ENCODE measurements around the gene LDB2. TPM values are rescaled to one million over a fixed set of nuclear protein-coding genes. Genes with fewer than 3 reads are reported as not detected.

LDB2 gene
- total RNA-seq, 1 experiment from 2014 or later = not detected

DNA sequence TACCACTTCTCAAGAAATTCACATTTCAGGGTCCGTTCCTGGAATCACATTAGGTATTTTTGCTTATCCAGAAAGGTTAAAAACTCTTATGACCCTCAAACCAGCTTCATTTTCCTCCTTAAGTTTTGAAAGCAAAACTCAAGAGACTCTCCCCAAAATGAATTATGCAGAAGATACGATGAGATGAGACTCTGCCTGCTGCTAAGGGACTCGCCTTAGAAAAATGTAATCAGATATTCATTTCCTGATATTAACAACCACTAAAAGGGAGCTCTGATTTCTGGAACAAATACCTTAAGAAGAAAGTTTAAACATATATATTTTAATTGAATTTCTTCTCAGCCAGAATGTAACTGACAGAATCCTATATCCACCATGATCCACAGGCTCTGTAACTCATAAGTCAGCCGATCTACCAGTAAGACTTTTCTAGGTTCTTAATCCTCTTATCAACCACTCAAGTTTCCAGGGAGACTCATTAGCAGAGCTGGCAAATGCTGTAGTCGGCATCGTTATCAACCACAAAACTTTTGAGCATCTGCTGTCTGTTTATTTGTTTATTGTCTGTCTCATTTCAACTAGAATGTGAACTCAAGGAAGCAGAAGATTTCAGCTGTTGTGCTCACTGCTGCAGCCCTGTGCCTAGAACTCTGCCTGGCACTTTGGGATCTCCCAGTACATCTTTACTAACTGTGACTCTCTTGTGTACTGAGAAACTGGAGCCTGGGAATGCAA lies 112.5 kb downstream of the LDB2 start:
- intact Hi-C loops (cut with micrococcal nuclease) = no loop called here
- Histone ChIP-seq H3K9ac (ENCODE audit: low read length) (no peak overlapping the region), H3K4me2 (ENCODE audit: low read length) (no peak overlapping the region), H3F3A (ENCODE audit: low read length, unreplicated experiment) (no peaks in the 10 kb centered on the region), H3K4me1 (ENCODE audit: insufficient read depth, low read length) (no peaks in the 10 kb centered on the region), H3K9me3 (ENCODE audit: low read length) (no peaks in the 10 kb centered on the region), H3K9me2 (replicated peaks; ENCODE audit: low read length) (no peaks in the 10 kb centered on the region), H4K20me1 (ENCODE audit: low read length) (no peaks in the 10 kb centered on the region), H3K27ac (ENCODE audit: low read length) (no peak overlapping the region), H3K27me3 (ENCODE audit: low read length) (peaks cover 34% of the 10 kb centered on the region), H3K79me2 (ENCODE audit: low read length) (no peaks in the 10 kb centered on the region), H2AFZ (ENCODE audit: low read length) (no peak overlapping the region), H3K4me3 (ENCODE audit: low read length) (no peak overlapping the region), H3K36me3 (ENCODE audit: low read depth, low read length) (no peaks in the 10 kb centered on the region)
- no TSS peak for BruUV-seq (replicated peaks)
- ATAC-seq (no peak), DNase-seq (no peak)
- POLR2A ChIA-PET (ENCODE audit: unreplicated experiment) = no interaction called here
- TF ChIP-seq EZH2 (IDR thresholded peaks at IDR 0.05; ENCODE audit: low read length, unreplicated experiment) (no peak), EZH2phosphoT487 (IDR thresholded peaks at IDR 0.05; ENCODE audit: borderline replicate concordance, low read length) (no peak)
- TF ChIP-seq, protein P1, sequence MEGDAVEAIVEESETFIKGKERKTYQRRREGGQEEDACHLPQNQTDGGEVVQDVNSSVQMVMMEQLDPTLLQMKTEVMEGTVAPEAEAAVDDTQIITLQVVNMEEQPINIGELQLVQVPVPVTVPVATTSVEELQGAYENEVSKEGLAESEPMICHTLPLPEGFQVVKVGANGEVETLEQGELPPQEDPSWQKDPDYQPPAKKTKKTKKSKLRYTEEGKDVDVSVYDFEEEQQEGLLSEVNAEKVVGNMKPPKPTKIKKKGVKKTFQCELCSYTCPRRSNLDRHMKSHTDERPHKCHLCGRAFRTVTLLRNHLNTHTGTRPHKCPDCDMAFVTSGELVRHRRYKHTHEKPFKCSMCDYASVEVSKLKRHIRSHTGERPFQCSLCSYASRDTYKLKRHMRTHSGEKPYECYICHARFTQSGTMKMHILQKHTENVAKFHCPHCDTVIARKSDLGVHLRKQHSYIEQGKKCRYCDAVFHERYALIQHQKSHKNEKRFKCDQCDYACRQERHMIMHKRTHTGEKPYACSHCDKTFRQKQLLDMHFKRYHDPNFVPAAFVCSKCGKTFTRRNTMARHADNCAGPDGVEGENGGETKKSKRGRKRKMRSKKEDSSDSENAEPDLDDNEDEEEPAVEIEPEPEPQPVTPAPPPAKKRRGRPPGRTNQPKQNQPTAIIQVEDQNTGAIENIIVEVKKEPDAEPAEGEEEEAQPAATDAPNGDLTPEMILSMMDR (conservative IDR thresholded peaks at IDR 0.05; ENCODE audit: low read depth, low read length) = no peak
- CTCF ChIA-PET = no interaction called here

DNA sequence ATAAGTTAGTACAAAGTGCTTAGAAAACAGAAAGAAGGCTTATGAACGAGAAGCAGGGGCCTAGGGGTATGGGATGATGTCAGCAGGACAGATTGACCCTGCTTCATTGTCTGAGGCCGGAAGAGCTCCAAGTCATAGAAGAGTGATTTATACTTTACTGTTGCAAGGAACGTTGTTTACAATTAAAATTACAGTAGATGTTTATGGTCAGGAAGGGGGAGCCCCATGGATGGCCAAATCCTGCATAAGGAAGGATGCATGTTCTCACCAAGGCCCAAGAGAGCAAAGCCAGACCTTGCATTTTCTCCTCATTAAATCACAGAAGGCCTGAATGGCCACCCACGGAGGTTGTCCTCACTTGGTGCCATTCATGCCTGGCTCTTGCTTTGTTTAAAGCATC lies 115.3 kb downstream of the LDB2 start:
- H3K9me3 ChIP-seq (ENCODE audit: low read length) = no peaks in the 10 kb centered on the region
- no peaks in the 10 kb centered on the region for H3K36me3 ChIP-seq (ENCODE audit: low read depth, low read length)
- no peaks in the 10 kb centered on the region for H3K79me2 ChIP-seq (ENCODE audit: low read length)
- H3K4me1 ChIP-seq (ENCODE audit: insufficient read depth, low read length) = no peaks in the 10 kb centered on the region
- ChIA-PET POLR2A (ENCODE audit: unreplicated experiment) (no interaction called here), CTCF (no interaction called here)
- ATAC-seq (no peak), DNase-seq (no peak)
- no peak overlapping the region for H3K4me3 ChIP-seq (ENCODE audit: low read length)
- BruUV-seq (replicated peaks) = no TSS peak
- H3K9me2 ChIP-seq (replicated peaks; ENCODE audit: low read length) = no peaks in the 10 kb centered on the region
- H4K20me1 ChIP-seq (ENCODE audit: low read length) = no peaks in the 10 kb centered on the region
- no peak overlapping the region for H3K27ac ChIP-seq (ENCODE audit: low read length)
- no peak overlapping the region for H3K4me2 ChIP-seq (ENCODE audit: low read length)
- no peak overlapping the region for H2AFZ ChIP-seq (ENCODE audit: low read length)
- no peak overlapping the region for H3K9ac ChIP-seq (ENCODE audit: low read length)
- intact Hi-C loops (cut with micrococcal nuclease) = no loop called here
- H3F3A ChIP-seq (ENCODE audit: low read length, unreplicated experiment) = no peaks in the 10 kb centered on the region
- peaks cover 47% of the 10 kb centered on the region for H3K27me3 ChIP-seq (ENCODE audit: low read length)
- TF ChIP-seq, protein P1 (conservative IDR thresholded peaks at IDR 0.05; ENCODE audit: low read depth, low read length) = no peak
- TF ChIP-seq EZH2phosphoT487 (IDR thresholded peaks at IDR 0.05; ENCODE audit: borderline replicate concordance, low read length) = no peak
- no peak for TF ChIP-seq EZH2 (IDR thresholded peaks at IDR 0.05; ENCODE audit: low read length, unreplicated experiment)

DNA sequence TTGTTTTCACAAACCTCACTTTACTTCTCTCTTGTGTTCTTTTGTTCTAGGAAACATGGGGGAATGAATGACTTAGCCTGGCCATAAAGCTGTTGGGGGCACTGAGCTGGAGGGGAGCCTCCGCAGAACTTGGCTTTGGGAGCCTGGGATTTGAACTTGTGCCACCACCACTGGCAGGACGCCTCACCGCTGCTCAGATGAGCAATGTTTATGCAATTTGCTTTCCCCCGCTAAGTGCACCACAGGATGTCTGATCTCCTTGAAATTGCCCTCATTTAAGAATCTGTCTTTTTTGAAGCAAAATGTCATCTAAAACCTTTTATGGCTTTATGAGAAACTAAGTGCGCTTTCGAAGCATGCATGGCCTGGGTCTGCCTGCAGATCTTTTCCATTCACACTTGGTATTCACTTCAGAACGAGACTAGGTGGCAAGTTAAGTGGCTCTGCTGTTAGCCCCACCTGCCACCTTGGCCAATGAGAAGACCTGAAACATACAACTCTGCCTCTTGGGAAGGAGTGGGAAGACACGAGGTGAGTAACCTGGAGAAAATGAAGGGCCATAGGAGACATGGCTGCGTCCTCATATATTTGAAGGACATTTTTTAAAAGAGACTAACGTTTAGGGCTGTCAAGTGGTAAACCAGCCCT lies 119.3 kb downstream of the LDB2 start:
- TF ChIP-seq EZH2 (IDR thresholded peaks at IDR 0.05; ENCODE audit: low read length, unreplicated experiment) (no peak), EZH2phosphoT487 (IDR thresholded peaks at IDR 0.05; ENCODE audit: borderline replicate concordance, low read length) (no peak)
- TF ChIP-seq, protein P1 (conservative IDR thresholded peaks at IDR 0.05; ENCODE audit: low read depth, low read length) = no peak
- Histone ChIP-seq H2AFZ (ENCODE audit: low read length) (no peak overlapping the region), H3K36me3 (ENCODE audit: low read depth, low read length) (no peaks in the 10 kb centered on the region), H3K4me1 (ENCODE audit: insufficient read depth, low read length) (no peaks in the 10 kb centered on the region), H3K4me2 (ENCODE audit: low read length) (no peak overlapping the region), H4K20me1 (ENCODE audit: low read length) (no peaks in the 10 kb centered on the region), H3F3A (ENCODE audit: low read length, unreplicated experiment) (no peaks in the 10 kb centered on the region), H3K79me2 (ENCODE audit: low read length) (no peaks in the 10 kb centered on the region), H3K9ac (ENCODE audit: low read length) (no peak overlapping the region), H3K27me3 (ENCODE audit: low read length) (peaks cover 66% of the 10 kb centered on the region), H3K27ac (ENCODE audit: low read length) (no peak overlapping the region), H3K9me3 (ENCODE audit: low read length) (no peaks in the 10 kb centered on the region), H3K9me2 (replicated peaks; ENCODE audit: low read length) (no peaks in the 10 kb centered on the region), H3K4me3 (ENCODE audit: low read length) (no peak overlapping the region)
- intact Hi-C loops (cut with micrococcal nuclease) = no loop called here
- DNase-seq (no peak), ATAC-seq (no peak)
- CTCF ChIA-PET = no interaction called here
- POLR2A ChIA-PET (ENCODE audit: unreplicated experiment) = no interaction called here
- no TSS peak for BruUV-seq (replicated peaks)

All from PC-3 (cell line).